ENCODE results near the gene CMTM4. TPM values are rescaled to one million over a fixed set of nuclear protein-coding genes. Genes with fewer than 3 reads are reported as not detected.
A peak's percentile ranks its signal among the peaks of the same experiment; 100 is the strongest.

Gene CMTM4
- total and polyA plus RNA-seq, 4 donors, result 24.3 to 78.0 (median 32.0) TPM

DNA sequence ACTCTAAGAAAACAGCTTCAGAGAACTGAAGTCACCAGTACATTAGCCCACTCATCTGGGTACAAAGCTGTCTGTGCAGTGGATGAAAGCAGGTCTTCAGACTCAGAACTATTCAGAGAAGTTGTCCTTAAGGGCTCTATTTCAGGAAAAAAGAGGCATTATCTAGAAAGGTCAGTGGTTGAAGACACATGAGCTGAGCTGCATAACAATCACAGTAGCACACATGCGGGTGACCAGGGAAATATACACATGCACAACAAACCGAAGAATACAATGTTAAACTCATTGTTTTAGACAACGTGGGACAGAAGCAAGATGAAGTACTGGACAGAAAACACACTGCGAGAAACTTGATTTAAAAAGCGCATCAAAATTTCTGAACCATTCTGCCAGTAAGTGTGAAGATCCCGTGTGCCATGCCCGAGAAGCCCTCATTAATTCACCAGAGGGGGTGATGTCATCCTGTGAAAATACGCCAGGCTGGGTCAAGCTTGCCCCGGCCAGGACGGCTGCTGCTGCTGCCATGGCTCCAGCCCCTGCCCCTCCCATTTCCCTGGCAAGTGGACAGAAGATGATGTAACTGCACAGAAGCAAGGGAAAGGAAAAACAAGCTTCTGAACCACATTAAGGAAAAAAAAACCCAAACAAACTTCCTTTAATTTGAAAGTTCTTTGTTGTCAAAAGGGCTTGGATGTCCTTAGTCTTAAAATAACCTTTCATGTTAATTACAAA is 44.8 kb upstream of the CMTM4 start:
- no peaks in the 10 kb centered on the region for H3K27me3 ChIP-seq (ENCODE audit: control insufficient read depth in 3 of 3, insufficient read depth in 3 of 3, low read length in 2 of 3)
- peak overlapping the region; percentile 79 to 87 for H3K27ac ChIP-seq (ENCODE audit: low read depth in 1 of 2, low read length in 1 of 2)
- WGBS, 2 donors, result 33 to 41% methylated on average over 10 of the region's 10 CpGs
- H3K36me3 ChIP-seq (ENCODE audit: control insufficient read depth in 4 of 4, insufficient read depth in 4 of 4, low read length in 4 of 4), result peaks cover 15 to 52% (median 35%) of the 10 kb centered on the region in 4 donors
- H3K4me3 ChIP-seq, result no peak overlapping the region
- DNase-seq (peak; percentile 74 to 92 (median 87)), ATAC-seq (ENCODE audit: insufficient read depth, low FRiP score) (peak; percentile 86)
- TF ChIP-seq, protein P1, sequence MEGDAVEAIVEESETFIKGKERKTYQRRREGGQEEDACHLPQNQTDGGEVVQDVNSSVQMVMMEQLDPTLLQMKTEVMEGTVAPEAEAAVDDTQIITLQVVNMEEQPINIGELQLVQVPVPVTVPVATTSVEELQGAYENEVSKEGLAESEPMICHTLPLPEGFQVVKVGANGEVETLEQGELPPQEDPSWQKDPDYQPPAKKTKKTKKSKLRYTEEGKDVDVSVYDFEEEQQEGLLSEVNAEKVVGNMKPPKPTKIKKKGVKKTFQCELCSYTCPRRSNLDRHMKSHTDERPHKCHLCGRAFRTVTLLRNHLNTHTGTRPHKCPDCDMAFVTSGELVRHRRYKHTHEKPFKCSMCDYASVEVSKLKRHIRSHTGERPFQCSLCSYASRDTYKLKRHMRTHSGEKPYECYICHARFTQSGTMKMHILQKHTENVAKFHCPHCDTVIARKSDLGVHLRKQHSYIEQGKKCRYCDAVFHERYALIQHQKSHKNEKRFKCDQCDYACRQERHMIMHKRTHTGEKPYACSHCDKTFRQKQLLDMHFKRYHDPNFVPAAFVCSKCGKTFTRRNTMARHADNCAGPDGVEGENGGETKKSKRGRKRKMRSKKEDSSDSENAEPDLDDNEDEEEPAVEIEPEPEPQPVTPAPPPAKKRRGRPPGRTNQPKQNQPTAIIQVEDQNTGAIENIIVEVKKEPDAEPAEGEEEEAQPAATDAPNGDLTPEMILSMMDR (IDR thresholded peaks at IDR 0.05; ENCODE audit: control extremely low read depth, extremely low read depth), result no peak
- H3K4me1 ChIP-seq (ENCODE audit: control insufficient read depth in 5 of 5, insufficient read depth in 5 of 5, low read length in 5 of 5), result peaks cover 0 to 23% (median 13%) of the 10 kb centered on the region in 5 donors
- no peaks in the 10 kb centered on the region for H3K9me3 ChIP-seq (ENCODE audit: control insufficient read depth in 4 of 4, insufficient read depth in 3 of 4, low read length in 3 of 4)
- H3K9ac ChIP-seq (ENCODE audit: insufficient read depth in 1 of 2, low read length in 2 of 2), result peak overlapping the region in 1 of 2 donors; percentile 77

DNA sequence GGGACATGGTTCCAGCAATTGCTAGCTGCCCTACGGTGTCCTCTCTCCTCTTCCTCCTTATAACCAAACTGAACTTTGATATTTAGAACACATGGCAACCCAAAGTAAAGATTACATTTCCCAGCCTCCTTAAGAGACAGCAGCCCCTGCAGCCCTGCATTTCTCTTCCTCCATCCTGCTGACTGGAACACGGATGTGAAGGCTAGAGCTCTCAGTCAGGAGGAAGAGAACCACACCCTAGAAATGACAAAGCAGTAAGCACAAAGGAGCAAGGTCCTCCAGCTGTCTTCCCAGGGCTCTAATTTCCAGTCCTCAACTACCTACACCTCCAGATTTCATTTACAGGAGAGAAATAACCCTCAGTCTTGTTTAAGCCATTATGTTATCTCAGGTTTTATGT is 44.0 kb upstream of the CMTM4 start:
- H3K4me1 ChIP-seq (ENCODE audit: control insufficient read depth in 5 of 5, insufficient read depth in 5 of 5, low read length in 5 of 5), result peaks cover 0 to 23% (median 13%) of the 10 kb centered on the region in 5 donors
- H3K9me3 ChIP-seq (ENCODE audit: control insufficient read depth in 4 of 4, insufficient read depth in 3 of 4, low read length in 3 of 4), result no peaks in the 10 kb centered on the region
- H3K4me3 ChIP-seq, result no peak overlapping the region
- H3K27me3 ChIP-seq (ENCODE audit: control insufficient read depth in 3 of 3, insufficient read depth in 3 of 3, low read length in 2 of 3), result no peaks in the 10 kb centered on the region
- peak in 1 of 3 donors; percentile 12 for DNase-seq
- TF ChIP-seq, protein P1 (IDR thresholded peaks at IDR 0.05; ENCODE audit: control extremely low read depth, extremely low read depth), result no peak
- peaks cover 23 to 60% (median 38%) of the 10 kb centered on the region in 4 donors for H3K36me3 ChIP-seq (ENCODE audit: control insufficient read depth in 4 of 4, insufficient read depth in 4 of 4, low read length in 4 of 4)
- peak; percentile 39 for ATAC-seq (ENCODE audit: insufficient read depth, low FRiP score)
- H3K9ac ChIP-seq (ENCODE audit: insufficient read depth in 1 of 2, low read length in 2 of 2), result peak overlapping the region in 1 of 2 donors; percentile 77
- H3K27ac ChIP-seq (ENCODE audit: low read depth in 1 of 2, low read length in 1 of 2), result peak overlapping the region; percentile 76 to 87
- 39 to 44% methylated on average over 2 of the region's 2 CpGs for WGBS, 2 donors

DNA sequence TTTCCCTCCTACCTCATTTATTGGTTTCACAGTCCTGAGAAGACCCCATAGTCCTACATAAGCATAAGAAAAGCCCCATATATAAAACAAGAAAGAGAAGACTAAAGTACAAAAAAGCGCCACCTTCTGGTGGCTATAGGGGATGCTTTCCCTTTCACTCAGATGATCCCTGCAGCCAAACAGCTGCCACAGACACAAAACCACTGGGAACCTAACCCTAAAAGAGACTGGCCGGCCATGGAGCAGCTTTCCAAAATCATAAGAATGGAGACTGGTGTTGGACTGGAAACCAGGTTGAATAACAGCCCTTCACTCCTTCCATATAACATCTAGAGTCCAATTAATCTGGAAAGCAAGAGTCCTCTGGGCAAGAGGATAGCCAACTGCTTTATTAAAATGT is 43.5 kb upstream of the CMTM4 start:
- WGBS, 2 donors, result 53 to 56% methylated on average over 2 of the region's 2 CpGs
- peak in 2 of 3 donors; percentile 25 to 35 for DNase-seq
- H3K9ac ChIP-seq (ENCODE audit: insufficient read depth in 1 of 2, low read length in 2 of 2), result no peak overlapping the region
- TF ChIP-seq, protein P1 (IDR thresholded peaks at IDR 0.05; ENCODE audit: control extremely low read depth, extremely low read depth), result peak; percentile 12
- no peaks in the 10 kb centered on the region for H3K9me3 ChIP-seq (ENCODE audit: control insufficient read depth in 4 of 4, insufficient read depth in 3 of 4, low read length in 3 of 4)
- H3K4me3 ChIP-seq, result no peak overlapping the region
- H3K27me3 ChIP-seq (ENCODE audit: control insufficient read depth in 3 of 3, insufficient read depth in 3 of 3, low read length in 2 of 3), result no peaks in the 10 kb centered on the region
- no peak for ATAC-seq (ENCODE audit: insufficient read depth, low FRiP score)
- H3K36me3 ChIP-seq (ENCODE audit: control insufficient read depth in 4 of 4, insufficient read depth in 4 of 4, low read length in 4 of 4), result peaks cover 19 to 63% (median 37%) of the 10 kb centered on the region in 4 donors
- H3K4me1 ChIP-seq (ENCODE audit: control insufficient read depth in 5 of 5, insufficient read depth in 5 of 5, low read length in 5 of 5), result peaks cover 0 to 23% (median 13%) of the 10 kb centered on the region in 5 donors
- peak overlapping the region; percentile 76 to 87 for H3K27ac ChIP-seq (ENCODE audit: low read depth in 1 of 2, low read length in 1 of 2)

Measured in lung (tissue), 12 donors.